ENCODE measurements around the gene MAD1L1. TPM values are rescaled to one million over a fixed set of nuclear protein-coding genes. Genes with fewer than 3 reads are reported as not detected.

The MAD1L1 gene
- total RNA-seq, 2 experiments from 2014 or later = 157 to 160 TPM

GRCh38 chr7:1915956-1916600, 316.7 kb downstream of the MAD1L1 start:
- ChIA-PET POLR2A (no interaction called here), CTCF (no interaction called here)
- Mint-ChIP-seq H3K27ac (peak overlapping the region; percentile 80), H3K27me3 (no peaks in the 10 kb centered on the region), H3K4me3 (peak overlapping the region; percentile 68), H3K4me1 (ENCODE audit: low read depth) (peaks cover 44% of the 10 kb centered on the region), H3K9me3 (no peaks in the 10 kb centered on the region), H3K36me3 (ENCODE audit: low read depth) (peaks cover 74% of the 10 kb centered on the region)
- H3K9me3 ChIP-seq (ENCODE audit: control insufficient read depth in 1 of 2, insufficient read depth in 1 of 2, low read length in 2 of 2) = no peaks in the 10 kb centered on the region
- TF ChIP-seq CTCF (IDR thresholded peaks at IDR 0.05) = no peak
- ATAC-seq (ENCODE audit: poor library complexity) (no peak), DNase-seq (peak in 2 of 14 experiments; percentile 59 to 75)
- intact Hi-C loops (cut with DNase I, micrococcal nuclease) = no loop called here
- no peak overlapping the region for H3K4me3 ChIP-seq (ENCODE audit: low read length)
- H3K4me1 ChIP-seq (ENCODE audit: insufficient read depth, low read length) = peaks cover 53% of the 10 kb centered on the region
- no peaks in the 10 kb centered on the region for H3K27me3 ChIP-seq (ENCODE audit: control insufficient read depth in 1 of 2, insufficient read depth in 2 of 2, low read length in 2 of 2)
- H3K27ac ChIP-seq (ENCODE audit: low read depth in 1 of 2, low read length in 2 of 2) = no peak overlapping the region
- peaks cover 51% of the 10 kb centered on the region for H3K36me3 ChIP-seq (ENCODE audit: insufficient read depth, low read length)

GRCh38 chr7:1915326-1915725, 317.4 kb downstream of the MAD1L1 start:
- ChIA-PET POLR2A (no interaction called here), CTCF (no interaction called here)
- Histone ChIP-seq H3K36me3 (ENCODE audit: insufficient read depth, low read length) (peaks cover 51% of the 10 kb centered on the region), H3K27ac (ENCODE audit: low read depth in 1 of 2, low read length in 2 of 2) (no peak overlapping the region), H3K4me1 (ENCODE audit: insufficient read depth, low read length) (peaks cover 45% of the 10 kb centered on the region), H3K4me3 (ENCODE audit: low read length) (no peak overlapping the region), H3K9me3 (ENCODE audit: control insufficient read depth in 1 of 2, insufficient read depth in 1 of 2, low read length in 2 of 2) (no peaks in the 10 kb centered on the region), H3K27me3 (ENCODE audit: control insufficient read depth in 1 of 2, insufficient read depth in 2 of 2, low read length in 2 of 2) (no peaks in the 10 kb centered on the region)
- peak overlapping the region; percentile 20 for H3K4me3 Mint-ChIP-seq
- peak overlapping the region; percentile 80 for H3K27ac Mint-ChIP-seq
- no peaks in the 10 kb centered on the region for H3K9me3 Mint-ChIP-seq
- TF ChIP-seq CTCF (IDR thresholded peaks at IDR 0.05) = no peak
- DNase-seq (no peak), ATAC-seq (ENCODE audit: poor library complexity) (no peak)
- H3K27me3 Mint-ChIP-seq = no peaks in the 10 kb centered on the region
- intact Hi-C loops (cut with DNase I, micrococcal nuclease) = no loop called here
- H3K4me1 Mint-ChIP-seq (ENCODE audit: low read depth) = peaks cover 39% of the 10 kb centered on the region
- H3K36me3 Mint-ChIP-seq (ENCODE audit: low read depth) = peaks cover 71% of the 10 kb centered on the region

GRCh38 chr7:1914743-1915142, 318.0 kb downstream of the MAD1L1 start:
- ATAC-seq (ENCODE audit: poor library complexity) (no peak), DNase-seq (no peak)
- H3K4me1 Mint-ChIP-seq (ENCODE audit: low read depth) = peaks cover 33% of the 10 kb centered on the region
- no peaks in the 10 kb centered on the region for H3K27me3 ChIP-seq (ENCODE audit: control insufficient read depth in 1 of 2, insufficient read depth in 2 of 2, low read length in 2 of 2)
- H3K4me3 ChIP-seq (ENCODE audit: low read length) = no peak overlapping the region
- H3K36me3 ChIP-seq (ENCODE audit: insufficient read depth, low read length) = peaks cover 53% of the 10 kb centered on the region
- peaks cover 39% of the 10 kb centered on the region for H3K4me1 ChIP-seq (ENCODE audit: insufficient read depth, low read length)
- H3K4me3 Mint-ChIP-seq = peak overlapping the region; percentile 54
- peak overlapping the region; percentile 80 for H3K27ac Mint-ChIP-seq
- TF ChIP-seq CTCF (IDR thresholded peaks at IDR 0.05) = no peak
- no peak overlapping the region for H3K27ac ChIP-seq (ENCODE audit: low read depth in 1 of 2, low read length in 2 of 2)
- H3K9me3 Mint-ChIP-seq = no peaks in the 10 kb centered on the region
- POLR2A ChIA-PET = no interaction called here
- no peaks in the 10 kb centered on the region for H3K27me3 Mint-ChIP-seq
- no peaks in the 10 kb centered on the region for H3K9me3 ChIP-seq (ENCODE audit: control insufficient read depth in 1 of 2, insufficient read depth in 1 of 2, low read length in 2 of 2)
- CTCF ChIA-PET = no interaction called here
- intact Hi-C loops (cut with DNase I, micrococcal nuclease) = no loop called here
- H3K36me3 Mint-ChIP-seq (ENCODE audit: low read depth) = peaks cover 68% of the 10 kb centered on the region
